Prostate gland (tissue), 2 donors: ENCODE measurements around the gene SLC35A1.
A peak's percentile ranks its signal among the peaks of the same experiment; 100 is the strongest.

Experiments
- CTCF ChIP-seq, 4 experiments: fragments of 200-600 bp in 2 of 4; fragments of 450-650 bp in 2 of 4; sonication (generic) in 2 of 4; IDR thresholded peaks; 1 replicate in 3 of 4; 2 replicates in 1 of 4; pipeline ENCODE4 v1.5.1; 2016 to 2019; ENCODE audit warnings: antibody characterized with exemption in 4 of 4, mild to moderate bottlenecking in 2 of 4, moderate library complexity in 2 of 4
- POLR2A ChIP-seq: fragments of 450-650 bp; IDR thresholded peaks from one replicate; pipeline ENCODE4 v1.6.1; 2016; ENCODE audit warnings: antibody characterized with exemption, mild to moderate bottlenecking

- TF ChIP-seq CTCF (IDR thresholded peaks at IDR 0.05) (peak; percentile 10 to 55 (median 32)), POLR2A (peak; percentile 78)
Observed at GRCh38 chr6:87472525-87473418, at the start of gene SLC35A1.
